ENCODE results near the gene RELA. TPM values are rescaled to one million over a fixed set of nuclear protein-coding genes. Genes with fewer than 3 reads are reported as not detected.

RELA gene
- total and polyA plus RNA-seq, 2 of the 4 experiments (the other 2 are of a cell fraction), result 8.6 to 53.0 TPM

DNA sequence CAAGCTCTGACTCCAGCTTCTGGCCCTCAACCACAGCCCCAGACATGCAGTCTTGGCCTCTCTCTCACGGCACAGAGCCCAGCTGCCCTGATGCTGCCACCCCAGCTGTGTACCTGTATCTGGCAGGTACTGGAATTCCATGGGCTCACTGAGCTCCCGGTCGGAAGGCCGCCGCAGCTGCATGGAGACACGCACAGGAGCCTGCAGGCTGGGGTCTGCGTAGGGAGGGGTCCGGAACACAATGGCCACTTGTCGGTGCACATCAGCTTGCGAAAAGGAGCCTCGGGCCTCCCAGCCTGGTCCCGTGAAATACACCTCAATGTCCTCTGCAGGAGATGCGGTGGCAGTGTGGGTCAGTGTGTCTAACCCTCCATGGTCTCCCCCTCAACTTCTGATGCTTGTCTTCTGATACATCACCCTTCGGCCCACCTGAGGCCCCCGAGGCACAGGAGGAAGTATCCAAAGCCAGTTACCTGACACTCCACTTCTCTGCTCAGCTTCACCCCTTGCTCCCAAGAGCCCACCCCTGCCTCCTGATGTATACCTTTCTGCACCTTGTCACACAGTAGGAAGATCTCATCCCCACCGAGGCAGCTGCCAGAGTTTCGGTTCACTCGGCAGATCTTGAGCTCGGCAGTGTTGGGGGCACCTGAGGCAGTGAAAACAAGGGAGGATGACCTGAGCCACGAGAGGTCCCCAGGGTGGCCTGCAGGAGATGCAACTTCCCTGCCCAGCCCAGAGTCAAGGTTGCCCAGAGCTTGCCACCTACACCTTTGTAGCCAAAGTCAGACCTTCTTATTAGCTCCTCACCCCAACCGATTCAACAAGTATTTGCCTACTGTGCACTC lies 4.3 kb downstream of the RELA start:
- no peak for ATAC-seq (ENCODE audit: low read depth)
- no peak overlapping the region for H2BK5ac ChIP-seq (ENCODE audit: low read depth, low read length, poor library complexity, severe bottlenecking)
- BruUV-seq (replicated peaks), result no TSS peak
- H4K91ac ChIP-seq (ENCODE audit: insufficient read depth, low read depth, low read length), result no peak overlapping the region
- POLR2A ChIA-PET (ENCODE audit: unreplicated experiment), result interaction anchor here (0.5 kb wide), 1 partner anchor 200 kb away, joined by 3 read pairs; no protein-coding TSS in a partner anchor
- H4K5ac ChIP-seq (ENCODE audit: low read depth, low read length), result no peak overlapping the region
- H3K14ac ChIP-seq (replicated peaks; ENCODE audit: low read depth, low read length), result no peak overlapping the region
- H3K9ac ChIP-seq (ENCODE audit: low read depth, low read length), result no peak overlapping the region
- no peak overlapping the region for H4K8ac ChIP-seq (ENCODE audit: low read depth in 2 of 2, low read length in 2 of 2)
- no peak overlapping the region for H3K4me2 ChIP-seq (ENCODE audit: low read depth, low read length)
- H3K18ac ChIP-seq (ENCODE audit: low read depth, low read length), result no peak overlapping the region
- no peak overlapping the region for H3K4ac ChIP-seq (ENCODE audit: low read depth, low read length)
- CTCF ChIA-PET, result no interaction called here
- H3K4me3 ChIP-seq (ENCODE audit: insufficient read depth, low read depth, low read length), result no peak overlapping the region
- H2BK15ac ChIP-seq (ENCODE audit: low read depth, low read length), result no peak overlapping the region
- no peak overlapping the region for H2BK120ac ChIP-seq (ENCODE audit: low read depth, low read length)
- in situ Hi-C loops (cut with MboI; ENCODE audit: low sequenced_read_pairs) (no loop called here), intact Hi-C loops (cut with micrococcal nuclease) (no loop called here), dilution Hi-C loops (cut with HindIII; ENCODE audit: low sequenced_read_pairs, unreplicated experiment) (no loop called here)
- H3K9me3 ChIP-seq (ENCODE audit: control insufficient read depth, insufficient read depth, low read length), result no peaks in the 10 kb centered on the region
- peaks cover 72% of the 10 kb centered on the region for H3K36me3 ChIP-seq (ENCODE audit: control insufficient read depth, insufficient read depth, low read length)
- H3K79me1 ChIP-seq (ENCODE audit: low read depth in 1 of 2, low read length in 2 of 2), result peaks cover 39 to 68% of the 10 kb centered on the region in 2 experiments; a peak in 3 of 4 replicates
- H4K20me1 ChIP-seq (ENCODE audit: insufficient read depth, low read length), result peaks cover 13% of the 10 kb centered on the region; the same call in 1 of the 2 replicates
- no peak overlapping the region for H3K23ac ChIP-seq (ENCODE audit: low read depth, low read length)
- H3K56ac ChIP-seq (ENCODE audit: extremely low read depth, insufficient read depth, low read length), result no peak overlapping the region
- 0 out of 2 replicates have a peak, but pooled peaks cover under 1% of the 10 kb centered on the region for H3K9me1 ChIP-seq (ENCODE audit: insufficient read depth, low read length)
- H2AFZ ChIP-seq (replicated peaks; ENCODE audit: low read length, poor library complexity), result no peak overlapping the region
- DNase-seq, result no peak
- H2AK5ac ChIP-seq (ENCODE audit: low read depth, low read length), result no peak overlapping the region
- 96% methylated on average over 11 of the region's 21 CpGs; no CpG with 5 or more reads in 1 of the 2 experiments for WGBS, 2 experiments (ENCODE audit: extremely low coverage in 2 of 2, insufficient read length in 1 of 2)
- no peaks in the 10 kb centered on the region for H3K27me3 ChIP-seq (ENCODE audit: control insufficient read depth, insufficient read depth, low read length)
- peaks cover 8% of the 10 kb centered on the region for H3K4me1 ChIP-seq (ENCODE audit: control insufficient read depth, insufficient read depth, low read length)
- no peak overlapping the region for H2BK20ac ChIP-seq (ENCODE audit: low read depth, low read length)
- H3K27ac ChIP-seq (ENCODE audit: insufficient read depth, low read length), result no peak overlapping the region
- H2AK9ac ChIP-seq (replicated peaks; ENCODE audit: low read depth, low read length, poor library complexity), result no peak overlapping the region
- TF ChIP-seq MXI1 (IDR thresholded peaks at IDR 0.05; ENCODE audit: borderline replicate concordance, low read depth, low read length) (no peak), RCOR1 (IDR thresholded peaks at IDR 0.05; ENCODE audit: insufficient replicate concordance, low read length) (no peak), POLR2A (IDR thresholded peaks at IDR 0.05; ENCODE audit: low read depth, low read length) (no peak), NFE2L2 (IDR thresholded peaks at IDR 0.05; ENCODE audit: low read depth, low read length) (no peak), MAFK (IDR thresholded peaks at IDR 0.05; ENCODE audit: low read depth, low read length) (no peak), FOS (IDR thresholded peaks at IDR 0.05; ENCODE audit: low read depth, low read length) (no peak), RAD21 (IDR thresholded peaks at IDR 0.05; ENCODE audit: low read length) (no peak), SMC3 (IDR thresholded peaks at IDR 0.05; ENCODE audit: low read depth, low read length) (no peak), CHD1 (IDR thresholded peaks at IDR 0.05; ENCODE audit: low read depth, low read length) (no peak), BHLHE40 (IDR thresholded peaks at IDR 0.05; ENCODE audit: low read depth, low read length) (no peak), CTCF (conservative IDR thresholded peaks at IDR 0.05; ENCODE audit: low read depth, low read length) (no peak), MAZ (IDR thresholded peaks at IDR 0.05; ENCODE audit: borderline replicate concordance, low read depth, low read length) (no peak), RFX5 (IDR thresholded peaks at IDR 0.05; ENCODE audit: low read depth, low read length) (no peak)
- TF ChIP-seq, protein P1, sequence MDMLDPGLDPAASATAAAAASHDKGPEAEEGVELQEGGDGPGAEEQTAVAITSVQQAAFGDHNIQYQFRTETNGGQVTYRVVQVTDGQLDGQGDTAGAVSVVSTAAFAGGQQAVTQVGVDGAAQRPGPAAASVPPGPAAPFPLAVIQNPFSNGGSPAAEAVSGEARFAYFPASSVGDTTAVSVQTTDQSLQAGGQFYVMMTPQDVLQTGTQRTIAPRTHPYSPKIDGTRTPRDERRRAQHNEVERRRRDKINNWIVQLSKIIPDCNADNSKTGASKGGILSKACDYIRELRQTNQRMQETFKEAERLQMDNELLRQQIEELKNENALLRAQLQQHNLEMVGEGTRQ (IDR thresholded peaks at IDR 0.05; ENCODE audit: low read depth, low read length), result no peak
- TF ChIP-seq, protein P2, sequence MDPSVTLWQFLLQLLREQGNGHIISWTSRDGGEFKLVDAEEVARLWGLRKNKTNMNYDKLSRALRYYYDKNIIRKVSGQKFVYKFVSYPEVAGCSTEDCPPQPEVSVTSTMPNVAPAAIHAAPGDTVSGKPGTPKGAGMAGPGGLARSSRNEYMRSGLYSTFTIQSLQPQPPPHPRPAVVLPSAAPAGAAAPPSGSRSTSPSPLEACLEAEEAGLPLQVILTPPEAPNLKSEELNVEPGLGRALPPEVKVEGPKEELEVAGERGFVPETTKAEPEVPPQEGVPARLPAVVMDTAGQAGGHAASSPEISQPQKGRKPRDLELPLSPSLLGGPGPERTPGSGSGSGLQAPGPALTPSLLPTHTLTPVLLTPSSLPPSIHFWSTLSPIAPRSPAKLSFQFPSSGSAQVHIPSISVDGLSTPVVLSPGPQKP (IDR thresholded peaks at IDR 0.05; ENCODE audit: borderline replicate concordance, low read depth, low read length), result no peak
